Activated CD4-positive, CD25-positive, alpha-beta regulatory T cell (primary cell): ENCODE results near the gene PTRHD1.
A peak's percentile ranks its signal among the peaks of the same experiment; 100 is the strongest.
"Not testable (repeated sequence)": the region's sequence is repeated elsewhere in the genome, so short reads cannot be mapped to it uniquely, and the experiment has no call there.

ENCODE experiments used
- DNase-seq, 4 experiments: peaks; one replicate each; lab custom pipeline; 2025; lab: John Stamatoyannopoulos, UW

PTRHD1 gene, protein sequence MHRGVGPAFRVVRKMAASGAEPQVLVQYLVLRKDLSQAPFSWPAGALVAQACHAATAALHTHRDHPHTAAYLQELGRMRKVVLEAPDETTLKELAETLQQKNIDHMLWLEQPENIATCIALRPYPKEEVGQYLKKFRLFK

DNA sequence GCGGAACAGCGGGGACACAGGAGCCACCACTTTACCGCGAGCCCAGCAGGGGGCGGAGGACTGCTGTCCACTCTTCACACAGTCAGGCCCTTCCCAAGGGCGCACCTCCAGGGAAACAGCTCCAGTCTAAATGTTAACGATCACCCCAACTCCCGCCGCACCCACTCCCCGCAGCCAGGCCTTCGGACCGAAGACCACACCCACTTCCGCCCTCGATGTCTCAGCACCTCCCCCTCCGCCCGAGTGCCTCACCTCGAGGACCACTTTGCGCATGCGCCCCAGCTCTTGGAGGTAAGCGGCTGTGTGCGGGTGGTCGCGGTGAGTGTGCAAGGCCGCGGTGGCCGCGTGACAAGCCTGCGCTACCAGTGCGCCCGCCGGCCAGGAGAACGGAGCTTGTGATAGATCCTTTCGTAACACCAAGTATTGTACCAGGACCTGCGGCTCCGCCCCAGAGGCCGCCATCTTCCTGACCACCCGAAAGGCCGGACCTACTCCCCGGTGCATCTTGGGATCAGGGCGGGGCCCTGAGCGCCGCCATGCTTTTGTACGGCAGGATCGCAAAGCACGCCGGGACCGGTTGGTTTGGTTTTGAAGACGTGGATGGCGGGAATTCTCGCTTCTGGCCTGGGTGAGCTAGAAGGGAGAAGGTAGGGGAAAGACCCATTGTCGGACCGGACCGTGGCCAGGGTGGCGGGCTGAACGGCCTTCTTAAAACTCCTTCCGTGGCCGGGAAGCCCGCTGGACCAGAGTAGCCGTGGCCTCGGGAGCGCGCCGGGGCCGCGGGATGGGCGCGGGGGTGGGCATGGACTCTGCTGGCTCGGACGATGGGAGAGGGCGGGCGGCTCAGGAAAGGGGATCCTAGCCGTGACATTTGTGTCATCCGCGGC lies at the start of gene PTRHD1, which contains the start of gene CENPO:
PTRHD1 (minus strand) TSS at position 518 of the 887 bp plus-strand sequence; CDS start at position 504, 14 bp downstream.
CENPO (plus strand) TSS at position 552 of the 887 bp plus-strand sequence. CDS start 495 bp downstream, outside the sequence.
- peak; percentile 91 to 93 (median 92) for DNase-seq

DNA sequence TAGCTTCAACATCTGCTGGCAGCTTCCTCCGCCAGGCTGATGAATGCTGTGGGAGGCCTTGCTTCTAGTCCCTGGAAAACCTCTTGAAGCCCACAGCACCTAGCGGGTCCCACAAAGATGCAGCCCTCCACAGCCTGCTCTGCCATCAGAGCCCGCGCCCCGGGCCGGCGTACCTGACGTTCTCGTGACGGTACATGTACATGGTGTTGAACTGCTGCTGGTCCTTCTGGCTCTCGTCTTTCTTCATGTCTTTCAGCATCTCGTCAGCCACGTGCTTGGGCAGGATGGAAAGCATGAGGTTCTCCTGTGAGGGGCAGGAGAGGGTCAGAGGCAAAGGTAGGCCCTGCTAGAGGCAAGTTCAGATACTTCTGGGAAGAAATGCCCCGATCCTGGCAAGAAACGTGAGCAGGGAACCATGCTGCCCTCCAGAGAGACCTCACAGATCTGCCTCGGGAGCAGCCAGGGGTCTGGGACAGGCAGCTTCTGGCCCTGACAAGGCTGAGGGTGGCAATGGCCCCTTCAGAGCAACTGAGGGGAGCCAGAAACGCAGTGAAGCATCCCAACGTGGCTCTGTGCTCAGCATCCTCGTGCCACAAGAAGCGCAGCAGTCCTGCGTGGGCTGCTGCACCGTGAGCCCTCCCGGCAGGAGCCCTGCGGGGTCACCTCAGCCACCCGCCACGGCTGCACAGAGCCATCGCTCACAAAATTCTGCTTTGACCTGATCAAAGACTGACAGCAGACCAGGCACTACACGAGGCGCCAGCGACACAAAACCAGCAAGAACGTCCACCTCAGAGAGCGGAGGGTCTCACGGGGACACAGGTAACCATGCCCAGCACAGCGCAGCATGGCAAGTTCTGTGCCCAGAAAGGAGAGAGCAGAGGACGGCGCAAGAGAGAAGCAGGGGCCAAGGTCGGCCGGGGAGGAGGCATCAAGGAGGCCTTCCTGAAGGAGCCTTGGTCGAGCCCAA lies 49.2 kb upstream of the PTRHD1 start:
- DNase-seq = no peak

DNA sequence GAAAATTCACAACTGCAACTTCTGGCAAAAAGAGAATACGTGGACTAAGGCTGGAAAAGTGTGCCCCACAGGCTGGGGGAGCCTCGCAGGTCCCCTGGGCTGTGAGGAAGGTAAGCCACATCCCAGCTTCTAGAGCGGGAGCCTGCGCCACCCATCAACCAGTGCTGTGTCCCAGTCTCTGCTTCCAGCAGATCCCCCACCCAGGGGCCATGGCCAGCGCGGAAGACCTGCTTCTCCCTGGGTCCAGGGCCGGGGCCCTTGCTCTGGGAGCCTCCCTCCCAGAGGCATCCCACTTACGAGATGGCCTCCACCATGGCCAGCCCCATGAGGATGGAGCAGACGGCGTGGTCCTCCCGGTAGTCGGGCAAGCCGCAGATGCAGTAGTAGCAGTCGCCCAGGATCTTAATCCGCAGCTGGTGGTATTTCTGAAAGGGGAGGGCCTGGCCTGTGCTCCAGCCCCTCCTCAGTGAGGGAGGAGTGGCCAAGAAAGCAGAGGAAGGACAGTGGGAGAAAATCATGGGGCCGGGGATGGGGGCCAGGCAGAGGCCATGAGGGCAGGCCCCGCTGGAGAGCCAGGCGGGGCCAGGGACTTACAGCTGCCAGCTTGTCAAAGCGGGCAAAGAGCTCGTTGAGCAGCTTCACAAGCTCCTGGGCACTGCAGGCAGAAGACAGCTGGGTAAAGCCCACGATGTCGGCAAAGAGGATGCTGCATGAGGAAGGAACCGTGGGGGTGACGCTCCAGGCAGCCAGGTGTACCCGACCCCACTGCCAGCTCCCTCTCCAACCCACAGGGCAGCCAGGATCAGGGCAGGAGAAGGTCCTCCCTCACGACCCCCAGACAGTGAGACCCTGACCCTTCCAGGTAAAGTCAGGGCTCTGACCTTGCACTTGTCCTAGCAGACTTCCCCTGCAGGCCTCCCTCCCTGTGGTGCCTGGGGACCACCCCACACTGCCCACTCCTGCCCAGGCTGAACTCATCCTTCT lies 48.1 kb upstream of the PTRHD1 start:
- no peak for DNase-seq

DNA sequence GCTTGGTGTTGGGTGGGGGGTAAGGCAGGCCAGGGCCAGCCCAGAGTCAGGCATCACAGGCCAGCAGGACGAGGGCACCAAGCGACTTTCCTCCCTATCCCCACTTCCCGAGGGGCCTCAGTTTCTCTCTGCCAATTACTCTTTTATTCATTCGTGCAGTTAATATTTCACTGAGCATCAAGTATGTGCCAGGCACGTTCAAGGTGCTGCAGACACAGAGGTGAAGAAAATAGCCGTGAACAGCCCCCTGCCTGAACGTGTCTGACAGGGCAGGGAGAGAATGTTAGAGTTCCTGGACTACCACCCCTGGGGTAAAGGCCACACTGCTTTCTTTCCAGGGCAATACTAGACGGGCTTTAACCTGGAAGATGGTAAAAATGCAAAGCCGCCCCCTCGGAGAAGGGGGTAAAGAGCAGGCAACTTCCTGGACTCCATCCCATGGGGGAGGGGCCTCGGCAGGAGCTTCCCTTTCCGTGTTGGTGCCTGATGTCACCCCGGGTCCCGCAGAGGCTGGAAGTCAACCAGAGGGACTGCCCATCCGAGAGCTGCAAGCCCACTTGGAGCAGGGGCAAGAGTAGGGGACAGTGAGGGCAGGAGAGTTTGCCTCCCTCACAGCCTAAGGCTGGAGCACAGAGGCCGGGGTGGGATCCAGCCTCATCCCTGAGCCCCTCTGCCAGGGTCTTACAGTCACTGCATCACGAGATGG lies 47.1 kb upstream of the PTRHD1 start:
- DNase-seq = no peak

DNA sequence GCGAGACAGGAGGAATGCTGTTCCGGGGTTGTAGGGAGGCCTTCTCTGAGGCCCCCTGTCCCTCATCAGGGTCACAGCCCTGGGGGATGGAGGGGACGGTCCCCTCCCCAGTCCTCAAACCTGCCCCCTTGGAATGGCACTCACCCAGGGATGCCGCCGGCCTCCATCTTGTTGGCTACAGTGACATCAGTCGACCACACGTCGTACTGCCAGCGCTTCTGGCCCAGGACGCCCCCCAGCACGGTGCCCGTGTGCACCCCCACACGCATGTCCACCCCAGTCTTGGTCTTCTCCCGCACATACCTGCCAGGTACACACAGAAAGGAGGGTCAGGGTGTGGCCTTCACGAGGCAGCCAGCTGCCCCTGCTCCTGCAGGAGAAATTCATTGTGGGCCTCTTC lies 46.5 kb upstream of the PTRHD1 start:
- DNase-seq = no peak

DNA sequence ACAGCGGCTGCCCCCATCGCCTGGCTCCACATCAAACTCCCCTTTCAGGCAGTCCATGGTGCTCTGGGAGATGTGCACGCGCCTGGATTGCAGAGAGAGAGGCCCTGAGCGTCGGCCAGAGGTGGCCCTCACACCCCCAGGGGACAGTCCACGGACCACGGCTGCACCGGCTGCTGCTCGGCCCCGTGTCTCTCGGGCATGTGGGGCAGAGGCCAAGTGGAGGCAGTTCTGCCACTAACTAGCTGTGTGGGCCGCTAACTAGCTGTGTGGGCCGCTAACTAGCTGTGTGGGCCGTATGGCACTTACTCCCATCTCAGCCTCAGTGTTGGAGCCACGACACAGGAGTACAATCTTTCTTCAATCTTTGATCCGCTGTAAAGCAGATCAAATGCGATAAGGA lies 45.4 kb upstream of the PTRHD1 start:
- DNase-seq = no peak

DNA sequence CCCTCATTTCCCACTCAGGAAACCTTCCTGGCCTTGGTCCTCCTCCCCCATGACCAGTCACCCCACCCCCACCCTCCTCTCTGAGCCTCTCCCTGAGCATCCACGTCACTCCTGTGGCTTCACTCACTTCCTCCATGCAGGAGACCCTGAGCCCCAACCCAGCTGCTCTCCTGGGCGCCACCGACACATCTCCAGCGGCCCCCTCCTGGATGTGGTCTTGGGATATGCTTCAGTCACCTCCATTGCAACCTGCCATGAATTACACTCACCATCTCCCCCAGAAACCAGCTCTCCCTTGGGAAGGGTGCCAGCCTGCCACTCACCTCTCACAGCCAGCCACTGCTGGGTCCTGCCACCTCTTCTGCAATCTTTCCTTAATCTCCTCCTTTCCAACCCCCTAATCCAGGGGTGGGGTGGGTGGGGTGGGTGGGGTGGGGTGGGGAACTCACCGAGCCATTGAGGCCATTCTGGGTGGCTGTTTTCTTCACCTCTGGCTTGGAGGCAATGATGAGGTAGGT lies 44.9 kb upstream of the PTRHD1 start:
- DNase-seq = no peak

DNA sequence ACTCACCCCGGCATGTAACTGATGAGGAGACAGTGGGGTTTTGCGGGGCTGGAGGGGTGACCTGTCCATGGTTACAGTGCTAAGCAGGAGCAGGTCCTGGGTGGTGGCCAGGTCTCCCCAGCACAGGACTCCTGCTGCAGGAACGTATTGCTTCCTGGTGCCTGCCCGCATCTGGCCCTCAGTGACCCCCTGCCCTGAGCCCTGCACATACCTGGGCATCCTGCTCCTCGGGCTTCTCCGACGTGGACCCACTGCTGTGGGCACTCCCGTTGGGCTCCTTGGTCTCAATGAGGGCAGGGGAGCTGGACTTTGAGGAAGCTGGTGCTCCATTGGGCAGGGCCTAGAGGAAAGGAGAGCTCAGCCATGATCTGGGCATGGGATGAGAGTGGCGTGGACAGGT lies 43.5 kb upstream of the PTRHD1 start:
- no peak for DNase-seq

DNA sequence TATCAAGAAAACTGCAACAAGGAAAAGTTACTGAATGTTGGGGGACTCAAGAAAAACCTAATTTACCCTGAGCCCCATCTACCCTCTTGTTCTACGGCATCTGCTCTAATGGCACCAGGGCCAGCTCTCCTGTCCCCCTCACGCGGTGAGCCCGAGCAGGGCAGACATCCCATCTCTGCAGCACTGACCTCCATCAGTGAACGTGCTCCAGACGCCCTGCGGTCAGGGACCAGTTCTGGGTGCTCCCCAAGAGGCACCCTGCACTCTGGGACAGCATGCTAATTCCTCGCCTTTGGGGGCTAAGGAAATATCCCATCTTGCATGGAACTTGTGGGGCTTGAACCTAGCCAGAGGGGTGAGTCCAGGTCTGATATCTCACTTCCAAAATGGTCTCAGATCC lies 43.0 kb upstream of the PTRHD1 start:
- DNase-seq = no peak

DNA sequence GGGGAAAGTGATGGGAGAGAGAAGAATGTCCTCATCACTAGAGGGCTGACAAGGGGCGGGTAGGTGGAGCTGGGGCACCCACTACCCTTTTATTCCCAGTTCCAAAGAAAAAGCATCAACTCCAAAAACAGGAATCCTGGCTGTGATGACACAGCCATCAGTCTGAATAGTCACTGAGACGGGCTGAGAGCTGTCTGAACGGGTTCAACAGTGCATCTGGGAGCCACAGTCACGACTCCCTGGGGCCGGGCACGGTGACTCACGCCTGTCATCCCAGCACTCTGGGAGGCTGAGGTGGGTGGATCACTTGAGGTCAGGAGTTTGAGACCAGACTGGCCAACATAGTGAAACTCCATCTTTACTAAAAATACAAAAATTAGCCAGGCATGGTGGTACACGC lies 42.2 kb upstream of the PTRHD1 start:
- DNase-seq = not testable (repeated sequence)

DNA sequence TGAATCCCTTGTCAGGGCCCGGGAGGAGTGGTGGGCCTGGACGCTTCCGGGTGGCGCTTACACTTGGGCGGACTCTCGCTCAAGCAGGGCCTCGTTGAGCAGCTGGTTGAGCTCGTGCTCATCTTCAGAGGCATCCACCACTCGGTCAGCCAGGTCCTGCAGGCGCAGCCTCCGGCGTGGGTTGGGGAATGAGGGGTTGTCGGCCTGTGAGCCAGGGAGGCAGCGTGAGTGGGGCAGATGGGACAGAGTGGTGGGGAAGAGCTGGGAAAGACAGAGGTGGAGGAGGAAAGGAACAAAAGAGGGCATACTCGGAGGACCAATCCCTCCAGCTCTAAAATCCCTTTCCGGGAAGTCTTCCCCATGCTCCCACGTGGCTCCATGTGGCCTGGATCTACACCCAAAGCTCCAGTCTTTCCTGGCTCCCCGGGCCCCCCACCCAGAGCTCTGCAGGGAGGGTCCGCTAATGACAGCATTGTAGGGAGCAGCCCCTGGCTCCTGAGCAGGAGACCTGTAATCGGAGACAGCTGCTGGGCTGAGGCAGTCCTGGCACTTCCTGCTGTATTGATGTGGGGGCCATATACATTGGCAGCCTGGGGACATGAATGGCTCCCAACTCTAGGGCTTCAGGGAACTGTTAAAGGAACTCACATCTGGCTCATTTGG lies 41.7 kb upstream of the PTRHD1 start:
- no peak for DNase-seq

DNA sequence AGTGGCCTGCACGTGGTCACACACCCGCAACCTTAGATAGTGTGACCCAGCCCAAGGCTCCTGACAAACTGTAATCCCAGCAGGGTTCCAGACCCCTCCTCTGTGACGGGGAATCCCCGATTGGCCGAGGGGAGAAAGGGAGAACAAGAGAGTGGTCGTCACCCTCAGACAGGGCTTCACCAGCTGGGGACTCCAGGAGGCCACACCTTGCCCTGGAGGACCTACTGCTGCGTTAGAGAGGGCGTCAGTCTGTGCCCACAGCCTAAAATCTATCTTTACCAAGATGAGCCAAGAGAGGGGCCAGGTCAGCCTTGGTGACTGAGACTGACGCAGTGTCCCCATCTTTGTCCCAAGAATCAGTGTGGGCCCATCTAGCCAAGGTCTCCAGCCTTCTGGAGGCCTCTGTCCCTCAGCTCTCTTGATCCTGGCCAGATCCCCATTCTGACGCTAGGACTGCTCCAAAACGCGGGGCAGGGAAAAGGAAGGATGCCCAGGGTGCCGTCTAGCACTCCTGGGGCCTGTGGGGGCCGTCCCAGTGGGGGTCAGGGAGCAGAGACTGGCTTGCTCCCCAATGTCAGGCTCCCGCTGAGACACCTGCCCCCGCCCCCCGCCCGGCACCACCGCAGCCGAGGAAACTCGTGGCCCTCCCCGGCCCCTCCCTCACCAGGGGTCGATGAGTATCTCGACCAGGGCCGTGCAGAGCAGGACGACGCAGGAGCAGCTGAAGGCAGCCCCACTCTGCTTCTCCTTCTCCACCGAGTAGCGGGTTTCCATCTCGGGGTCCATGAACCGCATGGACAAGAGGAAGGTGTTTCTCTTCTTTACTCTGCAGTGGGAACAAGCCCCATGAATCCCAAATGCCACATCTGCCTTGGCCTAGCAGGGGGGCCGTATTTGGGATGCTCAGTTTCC lies 40.9 kb upstream of the PTRHD1 start:
- no peak for DNase-seq

DNA sequence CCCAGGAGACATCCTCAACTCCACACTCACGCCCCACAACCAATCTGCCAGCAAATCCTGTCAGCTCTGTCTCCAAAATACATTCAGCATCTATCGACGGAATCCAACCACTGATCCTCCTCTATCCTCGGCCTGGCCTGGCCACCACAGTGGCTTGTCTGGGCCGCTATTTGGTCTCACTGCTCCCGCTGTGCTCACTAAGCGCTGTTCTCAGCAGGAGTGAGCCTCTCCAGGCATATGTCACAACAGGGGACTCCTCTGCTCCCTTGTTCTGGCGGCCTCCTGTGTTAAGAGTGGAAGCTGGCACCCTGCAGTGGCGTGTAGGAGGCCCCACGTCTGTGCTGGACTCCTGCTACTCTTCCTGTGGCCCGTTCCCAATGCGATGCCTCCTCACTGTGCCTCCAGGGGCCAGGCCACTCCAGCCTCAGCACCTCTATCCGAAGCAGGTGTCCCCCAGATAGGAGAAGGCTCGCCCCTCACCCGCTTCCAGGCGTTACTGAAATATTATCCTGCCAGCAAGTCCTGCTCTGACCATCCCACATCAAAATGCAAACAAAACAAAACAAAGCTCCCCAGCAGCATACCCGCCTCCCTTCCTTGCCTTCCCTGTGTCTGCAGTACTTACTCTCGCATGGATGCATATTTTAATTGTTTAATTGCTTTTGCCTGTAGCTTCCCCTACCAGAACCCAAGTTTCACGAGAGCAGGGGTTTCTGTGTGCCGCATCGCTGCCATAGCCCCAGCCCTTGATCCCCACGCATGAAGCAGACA lies 39.9 kb upstream of the PTRHD1 start:
- DNase-seq = no peak

DNA sequence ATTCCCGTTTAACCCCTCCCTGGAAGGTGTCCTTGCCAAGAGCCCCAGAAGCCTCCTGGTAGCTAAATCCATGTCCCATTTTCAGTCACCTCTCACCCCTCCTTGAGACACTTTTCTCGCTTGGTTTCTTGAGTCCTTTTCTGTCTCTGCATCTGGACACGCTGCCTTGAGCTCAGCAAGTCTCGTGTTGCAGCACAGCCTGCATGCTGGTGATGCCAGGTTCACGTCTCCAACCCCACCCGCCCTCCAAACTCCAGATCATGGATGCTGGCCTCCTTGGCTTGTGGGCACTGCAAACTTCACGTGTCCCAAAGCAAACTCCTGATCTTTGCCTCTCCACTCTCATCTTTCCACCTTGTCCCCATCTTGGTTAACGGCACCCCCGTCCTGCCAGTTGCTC lies 39.3 kb upstream of the PTRHD1 start:
- no peak for DNase-seq

DNA sequence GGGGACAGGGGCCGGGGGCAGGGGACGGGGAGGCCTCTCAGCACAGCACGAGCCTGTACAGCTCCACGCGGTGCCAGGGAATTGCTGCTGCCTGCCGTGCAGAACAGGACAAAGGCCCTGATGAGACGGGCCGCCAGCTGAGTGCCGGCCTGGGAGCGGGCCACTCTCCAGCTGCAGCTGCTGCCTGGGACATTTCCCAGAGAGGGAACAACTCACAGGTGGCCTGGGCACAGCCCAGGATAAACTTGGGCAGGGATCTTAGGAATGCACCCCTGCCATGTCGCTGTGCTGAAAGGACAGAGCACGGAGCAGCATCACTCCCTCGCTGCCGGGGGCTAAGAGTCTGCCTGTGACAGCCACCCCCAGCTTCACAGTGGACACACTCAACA lies 38.9 kb upstream of the PTRHD1 start:
- DNase-seq = no peak

DNA sequence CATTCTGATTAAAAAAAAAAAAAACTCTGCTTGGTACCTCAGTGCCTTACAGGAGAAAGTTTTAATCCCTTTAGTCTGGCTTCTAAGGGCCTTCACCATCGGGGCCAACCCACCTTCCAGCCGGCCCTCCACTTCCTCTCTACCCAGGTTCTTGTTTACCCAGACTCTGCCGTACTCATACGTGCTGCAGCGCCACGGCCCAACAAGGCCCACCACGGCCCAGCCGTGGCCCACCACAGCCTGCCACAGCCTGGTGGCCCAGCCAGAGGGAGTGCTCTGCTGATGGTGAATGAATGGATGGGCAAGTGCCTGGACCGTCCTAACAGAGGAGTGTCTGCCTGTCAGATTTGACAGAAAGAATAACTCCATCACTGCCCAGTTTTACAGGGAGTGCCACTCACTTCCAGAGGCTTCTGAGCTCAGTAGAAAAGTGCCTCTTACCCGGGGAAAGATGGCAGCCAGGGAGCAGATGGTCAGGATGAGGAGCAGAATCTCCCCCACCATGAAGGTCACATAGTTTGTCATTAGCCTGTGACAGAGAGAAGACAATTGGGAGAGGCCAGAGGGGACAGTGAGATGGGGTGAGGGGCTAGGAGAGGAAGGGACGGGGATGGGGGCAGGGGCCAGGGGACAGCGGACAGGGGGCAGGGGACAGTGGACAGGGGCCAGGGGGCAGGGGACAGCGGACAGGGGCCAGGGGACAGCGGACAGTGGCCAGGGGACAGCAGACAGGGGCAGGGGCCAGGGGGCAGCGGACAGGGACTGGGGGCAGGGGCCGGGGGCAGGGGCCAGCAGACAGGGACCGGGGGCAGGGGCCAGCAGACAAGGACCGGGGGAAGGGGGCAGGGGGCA lies 38.3 kb upstream of the PTRHD1 start:
- no peak for DNase-seq

DNA sequence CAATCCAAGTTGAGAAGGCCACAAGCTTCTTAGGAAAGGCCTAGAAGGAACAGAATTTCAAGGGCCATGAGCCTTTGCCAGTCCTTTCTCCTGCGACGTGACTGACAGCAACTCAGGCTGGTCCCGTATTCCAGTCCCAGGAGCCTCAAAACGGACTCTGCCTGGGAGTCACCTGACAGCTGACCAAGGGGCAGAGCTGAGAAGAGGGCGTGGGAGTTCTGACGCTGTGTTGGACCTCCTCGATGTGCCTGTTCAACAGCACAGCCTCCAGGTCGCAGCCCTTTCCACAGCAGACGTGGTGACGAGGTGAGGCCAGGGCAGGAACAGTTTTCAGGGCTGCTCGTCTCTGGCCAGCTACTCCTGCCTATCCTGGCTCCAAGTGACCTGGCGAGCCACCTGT lies 37.6 kb upstream of the PTRHD1 start:
- no peak for DNase-seq
